T-helper 1 cell treated with Interleukin-12 subunit alpha and Interleukin-12 subunit beta and Interleukin-4 antibody, amounts not matched to agents 30 μg/mL and 1 μg/mL, for 36 hours (primary cell): ENCODE data around the gene RGS6.
"Not testable (repeated sequence)": the region's sequence is repeated elsewhere in the genome, so short reads cannot be mapped to it uniquely, and the experiment has no call there.

ENCODE experiments used
- H3K27ac Mint-ChIP-seq: one replicate; pipeline ENCODE4 v1.8.0; 2021; ENCODE audit warnings: mild to moderate bottlenecking, mixed read lengths
- H3K27me3 Mint-ChIP-seq: one replicate; pipeline ENCODE4 v1.8.0; 2021; ENCODE audit warnings: low read depth, mixed read lengths
- H3K36me3 Mint-ChIP-seq: one replicate; pipeline ENCODE4 v1.8.0; 2021; ENCODE audit warnings: low read depth, mixed read lengths
- H3K4me1 Mint-ChIP-seq: one replicate; pipeline ENCODE4 v1.8.0; 2021; ENCODE audit warnings: low read depth, mixed read lengths
- H3K4me3 Mint-ChIP-seq: one replicate; pipeline ENCODE4 v1.8.0; 2021; ENCODE audit warnings: mild to moderate bottlenecking, moderate library complexity, mixed read lengths
- H3K9me3 Mint-ChIP-seq: one replicate; pipeline ENCODE4 v1.8.0; 2021; ENCODE audit warnings: mixed read lengths

RGS6 gene

DNA sequence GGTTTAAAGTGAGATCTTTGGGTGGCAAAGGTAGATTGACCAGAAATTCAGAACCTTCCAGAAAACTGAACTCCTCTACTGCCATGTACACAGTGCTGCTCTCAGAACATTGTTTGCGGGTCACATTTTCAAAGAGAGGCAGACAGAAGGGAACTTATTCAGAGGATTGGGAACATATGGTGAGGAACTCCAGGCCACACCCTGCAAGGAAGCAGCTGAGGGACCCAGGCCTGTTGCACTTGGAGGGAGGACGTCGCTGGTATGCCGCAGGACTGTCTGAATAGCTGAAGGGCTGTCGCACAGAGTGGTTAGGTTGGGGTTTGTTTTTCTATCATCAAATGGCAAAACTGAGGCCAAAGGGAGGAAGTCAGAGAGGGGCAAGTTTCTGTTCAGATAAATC is 520.5 kb downstream of the RGS6 start:
- Mint-ChIP-seq H3K36me3 (peaks cover 8% of the 10 kb centered on the region), H3K4me3 (no peak overlapping the region), H3K27ac (peak overlapping the region; percentile 17), H3K27me3 (no peaks in the 10 kb centered on the region), H3K4me1 (peaks cover 52% of the 10 kb centered on the region), H3K9me3 (no peaks in the 10 kb centered on the region)

DNA sequence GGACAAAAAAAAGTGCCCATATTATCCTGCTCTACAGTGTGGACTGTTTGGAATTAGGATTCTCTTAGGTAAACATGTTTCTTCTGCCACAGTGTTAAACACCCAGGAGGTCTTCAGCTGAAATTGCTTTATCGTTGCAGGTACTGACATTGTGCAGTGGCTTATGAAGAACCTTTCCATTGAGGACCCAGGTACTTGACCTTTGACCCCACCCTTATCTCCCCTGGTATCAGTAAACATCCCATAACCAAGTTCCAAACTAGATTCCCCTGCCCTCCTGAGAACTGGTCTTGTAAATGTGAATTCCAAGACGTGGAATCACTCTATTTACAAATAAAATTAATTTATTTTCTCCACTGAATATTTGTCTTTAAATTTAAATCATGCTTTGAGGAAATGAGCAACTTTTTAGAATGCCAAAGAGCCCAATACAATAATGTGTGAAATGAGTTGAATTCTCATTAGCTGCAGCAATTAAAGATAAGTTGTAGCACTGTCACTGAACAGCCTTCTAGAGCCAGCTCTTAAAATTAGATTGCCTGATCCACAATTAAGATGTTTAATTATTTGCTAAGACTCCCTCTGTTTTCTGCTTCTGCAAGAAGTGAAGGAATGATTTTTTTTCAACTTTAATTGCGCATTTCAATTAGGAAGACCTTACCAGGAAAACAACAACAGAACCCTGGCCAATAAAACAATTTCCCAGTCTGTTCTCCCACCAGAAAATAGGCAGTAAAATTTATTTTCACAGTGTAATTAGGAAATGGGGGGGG is 522.3 kb downstream of the RGS6 start:
- H3K27me3 Mint-ChIP-seq = no peaks in the 10 kb centered on the region
- H3K9me3 Mint-ChIP-seq = peaks cover 3% of the 10 kb centered on the region
- H3K4me3 Mint-ChIP-seq = no peak overlapping the region
- peaks cover 14% of the 10 kb centered on the region for H3K36me3 Mint-ChIP-seq
- H3K27ac Mint-ChIP-seq = no peak overlapping the region
- peaks cover 39% of the 10 kb centered on the region for H3K4me1 Mint-ChIP-seq

DNA sequence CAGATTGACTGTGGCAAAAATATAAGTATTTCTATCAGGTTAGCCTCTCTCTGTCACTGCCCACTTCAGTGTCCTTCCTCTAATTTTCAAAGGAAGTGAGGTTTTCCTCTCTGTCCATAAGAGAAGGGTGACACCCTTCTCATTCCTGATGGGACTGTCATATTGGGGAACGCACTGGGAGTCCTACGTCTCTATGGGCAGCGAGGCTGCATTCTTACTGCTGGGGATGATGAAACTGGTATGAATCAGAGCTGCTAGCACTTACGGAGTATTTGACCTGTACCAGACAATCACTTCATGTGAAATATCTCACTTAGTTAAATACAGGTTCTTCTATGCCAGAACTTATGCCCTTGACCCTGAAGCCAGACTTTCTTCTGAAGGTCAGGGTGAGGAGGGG is 525.4 kb downstream of the RGS6 start:
- H3K27ac Mint-ChIP-seq = no peak overlapping the region
- peaks cover 4% of the 10 kb centered on the region for H3K9me3 Mint-ChIP-seq
- H3K27me3 Mint-ChIP-seq = no peaks in the 10 kb centered on the region
- peaks cover 15% of the 10 kb centered on the region for H3K36me3 Mint-ChIP-seq
- H3K4me1 Mint-ChIP-seq = peaks cover 22% of the 10 kb centered on the region
- H3K4me3 Mint-ChIP-seq = no peak overlapping the region

DNA sequence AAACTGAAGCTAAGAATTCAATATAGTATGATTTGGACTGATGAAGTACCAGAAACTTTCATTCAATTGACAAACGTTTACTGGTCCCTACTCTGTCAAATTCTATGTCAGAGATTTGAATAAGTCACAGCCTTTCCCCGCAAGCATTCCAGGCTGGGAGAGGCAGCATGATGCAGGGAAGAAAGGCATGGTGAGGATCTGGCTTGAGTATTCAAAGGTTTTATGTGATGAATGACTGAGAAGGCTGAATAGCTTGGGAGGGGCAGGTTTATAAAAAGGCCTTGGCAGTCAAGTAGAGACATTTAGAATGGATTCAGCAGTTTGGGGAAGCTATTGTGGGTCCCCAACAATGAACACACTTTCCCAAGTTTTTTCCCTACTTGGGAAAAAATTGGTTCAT is 529.8 kb downstream of the RGS6 start:
- H3K9me3 Mint-ChIP-seq = peaks cover 35% of the 10 kb centered on the region
- H3K4me3 Mint-ChIP-seq = no peak overlapping the region
- peaks cover 31% of the 10 kb centered on the region for H3K36me3 Mint-ChIP-seq
- peaks cover 5% of the 10 kb centered on the region for H3K4me1 Mint-ChIP-seq
- H3K27me3 Mint-ChIP-seq = no peaks in the 10 kb centered on the region
- no peak overlapping the region for H3K27ac Mint-ChIP-seq

DNA sequence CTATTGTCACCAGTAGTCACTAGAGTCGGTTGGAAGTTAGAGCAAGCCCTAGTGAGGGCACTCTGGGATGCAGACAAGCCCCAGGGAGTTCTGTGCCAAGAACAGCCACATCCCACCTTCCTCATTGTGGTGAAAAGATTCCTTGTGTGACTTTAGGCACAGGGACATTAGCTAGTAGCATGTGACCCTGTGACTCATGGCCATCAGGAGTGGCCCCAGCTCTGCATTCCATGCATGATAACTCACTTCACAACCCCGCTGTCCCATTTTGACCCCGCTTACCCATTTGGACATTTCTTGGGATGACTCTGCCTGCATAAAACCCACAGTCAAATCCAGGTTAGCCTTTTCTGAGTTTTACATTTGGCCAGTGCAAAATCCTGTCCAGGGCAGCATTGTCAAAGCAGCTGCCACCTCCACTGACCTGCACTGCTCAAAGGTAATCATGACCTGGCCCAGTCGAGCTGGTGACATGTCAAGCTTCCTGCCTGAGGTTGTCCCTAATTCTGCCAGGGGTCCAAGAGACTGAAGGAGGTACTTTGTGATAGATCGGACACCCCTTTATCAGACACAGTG is 531.1 kb downstream of the RGS6 start:
- Mint-ChIP-seq H3K9me3 (peaks cover 40% of the 10 kb centered on the region), H3K27me3 (no peaks in the 10 kb centered on the region), H3K4me1 (peaks cover 5% of the 10 kb centered on the region), H3K36me3 (peaks cover 24% of the 10 kb centered on the region), H3K27ac (no peak overlapping the region), H3K4me3 (no peak overlapping the region)

DNA sequence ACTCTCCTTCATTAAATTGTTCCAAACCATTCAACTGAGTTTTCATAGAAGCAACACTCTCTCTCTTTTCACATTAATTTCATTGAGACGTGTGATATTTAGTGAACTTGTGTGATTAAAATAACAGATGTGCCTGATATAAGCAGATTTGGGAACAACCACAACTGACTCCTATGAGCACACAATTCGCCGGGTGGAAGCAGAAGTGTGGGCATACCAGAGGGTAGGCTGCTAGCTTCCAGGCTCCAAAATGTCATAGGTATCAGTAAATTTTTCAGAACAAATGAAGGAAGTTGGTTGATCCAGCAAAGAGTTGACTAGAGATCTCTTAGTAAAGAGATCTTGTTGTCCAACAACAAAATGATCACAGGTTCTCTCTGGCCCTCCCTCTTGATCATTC is 532.0 kb downstream of the RGS6 start:
- H3K9me3 Mint-ChIP-seq = peaks cover 40% of the 10 kb centered on the region

DNA sequence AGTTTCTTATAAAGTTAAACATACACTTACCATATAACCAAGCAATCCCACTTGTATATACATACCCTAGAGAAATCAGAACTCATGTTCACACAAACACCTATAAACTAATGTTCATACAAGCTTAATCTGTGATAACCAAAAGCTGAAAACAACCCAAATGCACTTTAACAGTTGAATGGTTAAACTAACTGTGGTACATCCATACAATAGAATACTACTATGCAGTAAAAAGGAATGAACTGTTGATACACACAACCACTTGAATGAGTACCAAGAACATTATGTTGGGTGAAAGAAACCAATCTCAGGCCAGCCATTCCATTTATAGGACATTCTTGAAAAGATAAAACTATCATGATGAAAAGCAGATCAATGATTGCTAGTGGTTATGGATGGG is 534.1 kb downstream of the RGS6 start:
- Mint-ChIP-seq H3K4me3 (no peak overlapping the region), H3K27ac (no peak overlapping the region), H3K9me3 (peaks cover 36% of the 10 kb centered on the region), H3K27me3 (no peaks in the 10 kb centered on the region), H3K36me3 (peaks cover 20% of the 10 kb centered on the region), H3K4me1 (peaks cover 7% of the 10 kb centered on the region)

More for the DNA sequence above, 532.0 kb downstream of the RGS6 start:
- no peak overlapping the region for H3K4me3 Mint-ChIP-seq
- no peaks in the 10 kb centered on the region for H3K27me3 Mint-ChIP-seq
- H3K27ac Mint-ChIP-seq = no peak overlapping the region
- peaks cover 22% of the 10 kb centered on the region for H3K36me3 Mint-ChIP-seq
- H3K4me1 Mint-ChIP-seq = peaks cover 7% of the 10 kb centered on the region

DNA sequence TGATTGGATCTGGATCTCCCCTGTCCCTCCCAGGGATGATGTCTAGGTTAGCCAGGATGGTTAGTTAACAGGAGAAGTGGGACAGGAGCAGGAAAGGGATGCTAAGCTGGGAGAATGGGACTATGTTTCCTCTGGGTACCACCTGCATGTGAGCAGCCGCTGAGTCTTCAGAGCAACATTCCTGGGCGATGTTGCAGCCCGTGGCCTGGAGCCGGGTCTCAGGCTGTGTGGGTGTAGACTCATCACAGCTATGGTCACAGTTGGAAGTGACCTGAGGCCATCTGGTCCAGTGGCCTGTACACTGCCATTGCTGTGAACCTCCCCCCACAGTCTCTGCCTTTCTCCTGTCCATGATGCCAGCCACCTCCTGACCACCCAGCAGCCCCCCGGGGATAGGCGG is 539.1 kb downstream of the RGS6 start:
- Mint-ChIP-seq H3K9me3 (peaks cover 13% of the 10 kb centered on the region), H3K4me1 (peaks cover 28% of the 10 kb centered on the region), H3K36me3 (peaks cover 4% of the 10 kb centered on the region), H3K4me3 (no peak overlapping the region), H3K27ac (no peak overlapping the region), H3K27me3 (no peaks in the 10 kb centered on the region)

DNA sequence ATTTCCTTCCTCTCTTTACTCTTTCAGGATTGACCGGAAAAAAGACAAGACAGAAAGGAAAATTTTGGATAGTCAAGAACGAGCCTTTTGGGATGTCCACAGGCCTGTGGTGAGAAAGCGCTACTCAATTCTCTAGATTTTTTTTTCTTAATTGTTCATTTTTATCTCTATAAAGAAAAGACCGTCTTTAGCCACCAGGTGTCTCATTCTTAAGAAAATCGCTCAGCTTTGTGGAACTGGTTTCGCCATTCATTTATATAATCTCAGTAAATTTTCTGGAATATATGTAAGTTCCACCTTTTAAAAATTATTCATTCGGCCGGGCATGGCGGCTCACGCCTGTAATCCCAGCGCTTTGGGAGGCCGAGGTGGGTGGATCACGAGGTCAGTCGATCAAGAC is 540.6 kb downstream of the RGS6 start:
- Mint-ChIP-seq H3K36me3 (no peaks in the 10 kb centered on the region), H3K27me3 (no peaks in the 10 kb centered on the region), H3K27ac (no peak overlapping the region), H3K9me3 (peaks cover 3% of the 10 kb centered on the region), H3K4me1 (peaks cover 42% of the 10 kb centered on the region), H3K4me3 (no peak overlapping the region)

DNA sequence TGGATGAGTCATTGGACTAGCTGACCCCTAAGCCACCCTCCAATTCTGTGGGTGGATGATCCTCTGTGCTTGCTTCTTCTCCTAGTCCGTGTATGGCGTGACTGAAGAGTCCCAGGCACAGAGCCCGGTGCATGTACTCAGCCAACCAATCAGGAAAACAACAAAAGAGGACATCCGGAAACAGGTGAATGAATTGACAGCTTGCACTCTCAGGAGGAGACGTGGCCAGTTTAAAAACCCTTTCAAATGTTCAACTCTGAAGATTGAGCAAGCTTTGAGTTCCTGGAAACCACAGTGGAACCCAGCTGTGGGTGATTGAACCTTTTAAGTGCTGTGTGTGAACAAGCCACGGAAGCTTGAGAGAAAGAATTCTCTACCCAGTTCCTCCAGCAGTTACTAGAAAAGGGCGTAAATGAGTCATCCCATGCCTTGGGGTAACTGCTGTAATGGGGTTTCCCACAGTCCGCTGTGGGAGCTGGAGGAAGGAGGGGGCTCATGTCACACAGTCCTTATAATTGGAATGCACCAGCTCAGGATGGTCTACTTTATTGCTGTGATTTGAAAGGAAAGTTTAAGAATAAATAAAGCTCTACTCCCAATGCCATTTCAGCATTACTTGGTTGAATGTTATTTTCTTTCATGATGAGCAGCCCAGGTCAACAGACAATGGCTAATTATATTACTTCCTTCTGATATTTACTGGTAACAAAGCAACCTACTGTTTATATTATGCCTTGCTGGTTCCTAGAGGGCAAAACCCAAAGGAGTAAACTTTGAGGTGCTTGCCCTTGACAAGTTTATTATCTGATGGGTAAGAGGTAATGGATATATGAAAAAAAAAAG is 544.6 kb downstream of the RGS6 start:
- Mint-ChIP-seq H3K4me1 (peaks cover 73% of the 10 kb centered on the region), H3K4me3 (peak overlapping the region; percentile 32), H3K9me3 (peaks cover under 1% of the 10 kb centered on the region), H3K27me3 (no peaks in the 10 kb centered on the region), H3K36me3 (peaks cover 2% of the 10 kb centered on the region), H3K27ac (peak overlapping the region; percentile 84)

DNA sequence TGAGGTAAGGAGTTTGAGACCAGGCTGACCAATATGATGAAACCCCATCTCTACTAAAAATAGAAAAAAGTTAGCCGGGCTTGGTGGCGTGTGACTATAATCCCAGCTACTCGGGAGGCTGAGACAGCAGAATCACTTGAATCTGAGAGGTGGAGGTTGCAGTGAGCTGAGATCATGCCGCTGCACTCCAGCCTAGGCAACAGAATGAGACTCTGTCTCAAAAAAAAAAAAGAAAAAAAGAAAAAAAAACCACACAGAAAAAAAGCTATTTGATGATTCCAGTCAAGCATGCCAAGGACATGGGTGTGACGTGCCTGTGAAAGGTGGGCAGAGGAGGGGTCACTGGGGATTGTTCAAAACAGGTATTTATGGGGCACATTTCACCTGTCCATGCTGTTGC is 545.3 kb downstream of the RGS6 start:
- H3K4me3 Mint-ChIP-seq = peak overlapping the region; percentile 32
- H3K4me1 Mint-ChIP-seq = peaks cover 76% of the 10 kb centered on the region
- peak overlapping the region; percentile 84 for H3K27ac Mint-ChIP-seq

DNA sequence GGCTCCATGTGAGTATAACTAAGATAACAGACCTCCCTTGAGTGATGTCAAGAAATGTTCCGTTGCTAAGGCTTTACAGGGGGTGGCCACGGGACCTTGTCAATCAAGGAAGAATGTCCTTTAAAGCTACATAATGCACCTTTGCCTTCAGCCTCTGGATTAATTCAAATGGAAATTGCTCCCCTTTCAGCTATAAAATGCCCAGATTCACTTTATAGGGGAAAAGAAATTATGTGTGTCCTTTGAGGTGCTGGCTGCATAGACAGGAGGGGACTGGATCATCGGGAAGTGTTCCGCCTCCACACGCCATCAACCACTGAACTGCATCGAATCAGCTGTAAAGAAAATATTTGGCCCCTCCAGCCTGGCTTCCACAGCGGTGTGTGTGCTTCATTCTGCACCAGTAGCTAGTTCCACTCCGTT is 546.3 kb downstream of the RGS6 start:
- peaks cover 15% of the 10 kb centered on the region for H3K9me3 Mint-ChIP-seq
- peak overlapping the region; percentile 84 for H3K27ac Mint-ChIP-seq
- no peaks in the 10 kb centered on the region for H3K27me3 Mint-ChIP-seq
- peaks cover 17% of the 10 kb centered on the region for H3K36me3 Mint-ChIP-seq
- H3K4me1 Mint-ChIP-seq = peaks cover 82% of the 10 kb centered on the region
- H3K4me3 Mint-ChIP-seq = no peak overlapping the region

More for the DNA sequence above, 545.3 kb downstream of the RGS6 start:
- not testable (repeated sequence) for H3K36me3 Mint-ChIP-seq, H3K27me3 Mint-ChIP-seq, H3K9me3 Mint-ChIP-seq

DNA sequence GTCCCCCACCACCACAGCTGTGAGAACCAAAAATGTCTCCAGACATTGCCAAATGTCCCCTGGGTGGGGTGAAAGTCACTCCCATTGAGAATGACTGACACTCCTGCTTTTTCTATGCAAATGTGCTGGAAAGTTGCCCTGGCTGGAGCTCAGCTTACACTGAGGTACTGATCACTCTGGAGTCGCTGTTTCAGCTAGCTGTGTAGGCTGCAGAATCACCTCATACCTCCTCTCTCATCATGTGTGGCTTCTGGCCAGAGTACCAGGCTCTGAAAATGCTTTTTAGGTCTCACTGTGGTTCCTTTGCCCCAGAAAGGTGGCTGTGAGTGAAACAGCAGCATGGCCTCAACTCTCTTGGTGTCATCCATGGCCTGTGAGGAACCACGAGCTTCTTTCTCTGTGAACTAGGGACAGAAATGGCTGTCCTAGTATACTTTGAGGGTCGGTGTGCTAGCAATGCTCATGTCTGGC is 547.3 kb downstream of the RGS6 start:
- H3K4me1 Mint-ChIP-seq = peaks cover 84% of the 10 kb centered on the region
- H3K36me3 Mint-ChIP-seq = peaks cover 24% of the 10 kb centered on the region
- no peaks in the 10 kb centered on the region for H3K27me3 Mint-ChIP-seq
- peaks cover 22% of the 10 kb centered on the region for H3K9me3 Mint-ChIP-seq
- peak overlapping the region; percentile 72 for H3K27ac Mint-ChIP-seq
- H3K4me3 Mint-ChIP-seq = peak overlapping the region; percentile 4

DNA sequence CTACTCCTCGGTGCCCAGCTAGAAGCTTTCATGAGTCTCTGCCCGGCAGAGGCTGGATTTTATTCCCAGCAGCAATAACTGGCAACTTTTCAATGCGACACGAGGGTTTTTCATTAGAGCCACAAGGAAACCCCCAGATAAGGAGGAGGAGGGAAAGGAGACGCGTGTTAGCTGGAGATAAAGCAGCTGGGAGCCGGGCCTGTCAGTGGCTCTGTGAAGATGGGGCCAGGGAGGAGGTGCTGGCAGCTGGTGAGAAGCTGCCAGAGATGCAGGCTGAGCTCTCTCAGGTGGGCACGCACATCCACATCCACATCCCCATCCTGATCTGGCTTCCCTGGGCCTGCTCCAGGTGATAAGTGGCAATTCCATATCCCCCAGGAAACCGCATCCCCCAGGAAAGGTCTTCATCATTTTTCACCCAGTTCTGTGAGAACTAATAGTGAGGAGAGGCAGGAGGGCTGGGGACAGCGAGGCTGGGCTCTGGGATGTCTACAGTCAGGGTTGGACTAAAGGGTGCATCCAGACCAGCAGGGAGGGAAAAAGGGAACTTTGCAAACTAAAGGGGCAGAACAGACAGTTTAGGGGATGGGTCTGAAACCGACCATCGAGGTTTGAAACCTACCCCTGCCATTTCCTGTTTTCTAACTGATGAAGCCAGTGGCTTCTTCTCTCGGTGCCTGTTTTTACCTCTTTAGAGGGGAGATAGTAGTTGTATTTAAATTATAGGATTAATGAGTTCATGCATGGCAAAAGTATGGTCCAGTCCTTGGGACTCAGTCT is 548.4 kb downstream of the RGS6 start:
- Mint-ChIP-seq H3K9me3 (peaks cover 30% of the 10 kb centered on the region), H3K27ac (peak overlapping the region; percentile 83), H3K27me3 (no peaks in the 10 kb centered on the region), H3K4me1 (peaks cover 78% of the 10 kb centered on the region), H3K36me3 (peaks cover 30% of the 10 kb centered on the region), H3K4me3 (peak overlapping the region; percentile 29)
